Activated naive CD8-positive, alpha-beta T cell treated with anti-CD3 and anti-CD28 coated beads, Interleukin-2, amount 10 ng/mL, durations not matched to agents 7 days and 5 days (primary cell): Measurements from ENCODE around the gene MTFMT. TPM values are rescaled to one million over a fixed set of nuclear protein-coding genes. Genes with fewer than 3 reads are reported as not detected.

Experiments used
- ATAC-seq: fragments of 150-1000 bp; cut with Tn5 transposase; one replicate; pipeline ENCODE4 v1.10.0; 2021; ENCODE audit warnings: low read depth, moderate library complexity
- POLR2A ChIA-PET: fragments of 350-600 bp; sonication (Branson Sonifier 250); formaldehyde crosslinking; loops from one replicate; lab custom pipeline; 2021; ENCODE audit warnings: antibody characterized with exemption; lab: Charles Lee
- DNase-seq: peaks from one replicate; pipeline ENCODE4 v3.0.0; 2021
- H3K27ac Mint-ChIP-seq: one replicate; pipeline ENCODE4 v1.8.0; 2022; ENCODE audit warnings: mild to moderate bottlenecking, mixed read lengths
- H3K27me3 Mint-ChIP-seq: one replicate; pipeline ENCODE4 v1.8.0; 2022; ENCODE audit warnings: mild to moderate bottlenecking, moderate library complexity, mixed read lengths
- H3K36me3 Mint-ChIP-seq: one replicate; pipeline ENCODE4 v1.8.0; 2021; ENCODE audit warnings: mild to moderate bottlenecking, mixed read lengths
- H3K4me1 Mint-ChIP-seq: one replicate; pipeline ENCODE4 v1.8.0; 2021; ENCODE audit warnings: mixed read lengths
- H3K4me3 Mint-ChIP-seq: one replicate; pipeline ENCODE4 v1.8.0; 2022; ENCODE audit warnings: mild to moderate bottlenecking, moderate library complexity, mixed read lengths
- H3K9me3 Mint-ChIP-seq: one replicate; pipeline ENCODE4 v1.8.0; 2021; ENCODE audit warnings: mixed read lengths
- total RNA-seq, 2 experiments: library from RNA; stranded (reverse); gene quantifications; one replicate each; pipeline ENCODE4 v1.2.3, GENCODE V29; 2021

MTFMT gene
- total RNA-seq, 2 experiments from 2014 or later, result 19.8 to 21.3 TPM

DNA sequence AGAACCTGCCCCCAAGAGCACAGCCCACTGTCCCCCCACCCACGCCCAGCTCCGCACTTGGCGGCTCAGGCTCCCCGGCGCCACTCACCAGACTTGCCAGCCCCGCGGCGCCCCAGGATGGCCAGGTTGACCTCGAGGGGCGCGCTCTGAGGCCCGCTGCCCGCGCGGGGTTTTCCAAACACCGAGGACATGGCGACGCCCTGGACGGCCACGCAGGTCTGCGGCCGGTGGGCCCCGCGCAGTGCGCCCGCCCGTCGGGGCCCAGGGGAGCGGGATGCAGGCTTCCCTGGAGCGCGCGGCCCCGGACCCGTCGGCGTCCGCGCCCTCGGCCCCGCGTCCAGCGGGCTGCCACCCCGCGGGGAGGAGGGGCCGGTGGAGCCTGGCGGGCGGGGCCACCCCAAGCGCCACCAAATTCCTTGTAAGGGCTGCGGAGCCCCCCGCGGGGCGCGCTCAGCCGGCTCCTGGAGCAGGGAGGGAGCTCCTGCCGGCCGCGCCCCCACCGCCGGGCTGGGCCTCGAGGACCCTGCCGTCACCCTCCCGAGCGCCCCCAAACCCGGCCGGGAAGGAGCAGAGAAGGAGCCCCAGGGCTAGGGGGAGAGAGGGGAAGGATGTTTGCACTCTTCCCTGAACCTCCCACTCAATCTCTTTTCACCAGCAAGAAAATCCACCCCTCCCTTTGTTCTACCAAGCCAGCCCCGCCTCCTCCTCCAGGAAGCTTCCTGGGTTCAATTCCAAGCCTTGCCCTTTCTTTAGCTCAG, 38.4 kb upstream of the MTFMT start, which contains the start of gene RASL12:
TSS of gene RASL12 (minus strand) at position 347 of the 758 bp plus-strand sequence. CDS start at position 191, 156 bp downstream.
- Mint-ChIP-seq H3K27me3 (peaks cover 54% of the 10 kb centered on the region), H3K27ac (no peak within 1 kb of the TSS), H3K9me3 (no peaks in the 10 kb centered on the region), H3K4me1 (peaks cover 5% of the 10 kb centered on the region), H3K36me3 (no peaks in the 10 kb centered on the region), H3K4me3 (peak within 1 kb of the TSS; percentile 47)
- POLR2A ChIA-PET, result no interaction called here
- no peak for ATAC-seq
- no peak for DNase-seq

DNA sequence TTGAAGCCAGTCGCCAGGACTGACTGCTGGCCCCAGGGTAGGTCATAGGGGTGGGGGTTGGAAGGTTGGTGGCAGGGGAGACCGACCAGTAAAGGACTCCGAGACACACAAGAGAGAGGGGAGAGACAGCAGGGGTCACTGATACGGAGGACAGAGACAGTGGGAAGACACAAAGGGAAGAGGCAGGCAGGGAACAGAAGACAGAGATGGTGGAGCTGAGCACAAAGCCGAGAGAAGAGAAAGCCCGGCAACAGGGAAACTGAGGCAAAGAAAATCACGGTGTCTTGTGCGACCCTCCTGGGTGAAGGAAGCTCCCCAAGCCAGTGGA, 37.8 kb upstream of the MTFMT start:
- Mint-ChIP-seq H3K36me3 (no peaks in the 10 kb centered on the region), H3K9me3 (no peaks in the 10 kb centered on the region), H3K4me3 (peak overlapping the region; percentile 6), H3K27me3 (peaks cover 54% of the 10 kb centered on the region), H3K27ac (no peak overlapping the region), H3K4me1 (peaks cover 5% of the 10 kb centered on the region)
- DNase-seq (no peak), ATAC-seq (no peak)
- POLR2A ChIA-PET, result no interaction called here

DNA sequence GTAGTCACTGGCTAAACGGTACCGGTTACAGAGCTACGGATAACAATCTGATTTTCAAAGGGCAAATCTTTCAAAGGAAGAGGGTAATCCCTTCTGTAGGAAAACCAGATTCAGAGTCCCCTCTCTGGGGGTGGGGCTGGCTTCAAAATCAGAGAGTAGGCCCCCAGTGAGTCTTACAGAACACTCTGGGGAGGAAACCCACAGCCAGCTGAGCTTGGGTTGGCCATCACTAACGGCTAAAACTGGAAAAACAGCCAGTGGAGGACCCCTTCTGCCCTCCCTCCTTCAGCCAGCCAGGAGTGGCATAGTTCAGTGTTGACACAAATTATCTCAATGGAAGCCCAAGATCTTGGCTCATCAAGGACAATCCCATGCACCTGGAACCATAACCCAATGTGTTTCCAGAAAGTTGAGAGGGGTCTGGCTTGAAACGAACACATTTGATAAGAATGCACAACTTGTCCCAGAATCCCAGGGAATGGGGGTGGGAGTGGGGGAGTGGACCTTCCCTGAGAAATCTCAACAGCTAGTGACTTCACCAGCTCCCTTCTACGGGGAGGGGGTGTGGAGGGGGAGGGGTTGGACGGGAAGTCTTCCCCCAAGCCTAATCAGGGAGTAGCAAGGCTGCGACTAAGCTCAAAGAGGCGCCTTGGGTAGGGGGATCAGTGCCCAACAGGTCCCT, 37.3 kb upstream of the MTFMT start:
- no peaks in the 10 kb centered on the region for H3K9me3 Mint-ChIP-seq
- H3K4me3 Mint-ChIP-seq, result peak overlapping the region; percentile 6
- peaks cover 5% of the 10 kb centered on the region for H3K4me1 Mint-ChIP-seq

DNA sequence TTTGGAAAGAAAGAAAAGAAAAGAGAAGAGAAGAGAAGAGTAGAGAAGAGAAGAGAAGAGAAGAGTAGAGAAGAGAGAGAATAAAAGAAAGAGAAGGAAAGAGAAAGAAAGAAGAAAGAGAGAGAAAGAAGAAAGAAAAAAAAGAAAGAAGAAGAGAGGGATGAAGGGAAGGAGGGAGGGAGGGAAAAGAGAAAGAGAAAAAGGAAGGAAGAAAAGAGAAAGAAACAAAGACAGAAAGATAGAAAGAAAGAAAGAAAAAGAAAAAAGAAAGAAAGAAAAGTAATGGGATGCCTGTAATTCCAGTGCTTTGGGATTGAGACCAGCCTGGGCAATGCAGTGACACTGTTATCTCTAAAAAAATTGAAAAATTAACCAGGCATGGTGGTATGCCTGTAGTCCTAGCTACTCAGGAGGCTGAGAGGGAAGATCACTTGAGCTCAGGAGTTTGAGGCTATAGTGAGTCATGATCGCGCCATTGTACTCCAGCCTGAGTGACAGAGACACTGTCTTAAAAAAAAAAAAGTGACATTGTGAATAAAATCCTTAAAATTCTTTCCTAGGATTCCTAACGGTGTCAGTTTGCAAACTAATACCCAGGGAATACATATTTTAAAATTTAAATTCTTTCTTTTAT, 36.7 kb upstream of the MTFMT start:
- no peak for ATAC-seq
- H3K36me3 Mint-ChIP-seq, result no peaks in the 10 kb centered on the region
- H3K9me3 Mint-ChIP-seq, result no peaks in the 10 kb centered on the region
- H3K4me3 Mint-ChIP-seq, result no peak overlapping the region
- no peak overlapping the region for H3K27ac Mint-ChIP-seq
- POLR2A ChIA-PET, result no interaction called here
- H3K27me3 Mint-ChIP-seq, result peaks cover 57% of the 10 kb centered on the region
- DNase-seq, result no peak
- peaks cover 5% of the 10 kb centered on the region for H3K4me1 Mint-ChIP-seq

More for the DNA sequence above, 37.3 kb upstream of the MTFMT start:
- ATAC-seq (no peak), DNase-seq (no peak)
- Mint-ChIP-seq H3K36me3 (no peaks in the 10 kb centered on the region), H3K27me3 (peaks cover 57% of the 10 kb centered on the region), H3K27ac (no peak overlapping the region)
- POLR2A ChIA-PET, result no interaction called here

- POLR2A ChIA-PET, result no interaction called here
- H3K4me1 Mint-ChIP-seq, result peaks cover 2% of the 10 kb centered on the region
These were observed 33.3 kb upstream of the MTFMT start for GRCh38 chr15:65062726-65063125.

DNA sequence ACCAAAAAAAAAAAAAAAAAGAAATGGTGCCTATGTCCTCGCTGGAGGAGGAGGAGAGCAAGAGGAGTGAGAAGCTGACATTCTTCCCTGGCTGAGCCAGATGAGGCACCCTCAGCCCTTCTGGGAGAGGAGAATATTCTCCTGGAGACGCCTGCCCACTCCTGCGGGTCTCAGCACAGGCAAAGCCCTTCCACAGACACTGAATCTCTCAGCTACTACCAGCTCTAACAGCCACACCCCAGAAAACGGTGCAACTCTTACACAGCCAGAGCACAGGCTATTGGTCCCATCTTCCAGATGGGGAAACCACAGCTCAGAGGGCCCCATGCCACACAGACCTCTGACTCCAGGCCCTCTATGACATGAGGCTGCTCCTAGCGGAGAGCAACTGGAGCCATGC, 32.6 kb upstream of the MTFMT start:
- no peaks in the 10 kb centered on the region for H3K4me1 Mint-ChIP-seq
- DNase-seq (no peak), ATAC-seq (no peak)
- POLR2A ChIA-PET, result no interaction called here
- H3K27ac Mint-ChIP-seq, result no peak overlapping the region
- H3K27me3 Mint-ChIP-seq, result peaks cover 30% of the 10 kb centered on the region
- H3K4me3 Mint-ChIP-seq, result no peak overlapping the region
- no peaks in the 10 kb centered on the region for H3K9me3 Mint-ChIP-seq
- no peaks in the 10 kb centered on the region for H3K36me3 Mint-ChIP-seq

More at GRCh38 chr15:65062726-65063125, 33.3 kb upstream of the MTFMT start:
- peaks cover 31% of the 10 kb centered on the region for H3K27me3 Mint-ChIP-seq
- ATAC-seq, result no peak
- no peak overlapping the region for H3K27ac Mint-ChIP-seq
- H3K4me3 Mint-ChIP-seq, result no peak overlapping the region
- DNase-seq, result no peak
- H3K9me3 Mint-ChIP-seq, result no peaks in the 10 kb centered on the region
- no peaks in the 10 kb centered on the region for H3K36me3 Mint-ChIP-seq

- no peak overlapping the region for H3K27ac Mint-ChIP-seq
- H3K4me1 Mint-ChIP-seq, result peaks cover 3% of the 10 kb centered on the region
- H3K27me3 Mint-ChIP-seq, result peaks cover 19% of the 10 kb centered on the region
- H3K36me3 Mint-ChIP-seq, result no peaks in the 10 kb centered on the region
- ATAC-seq, result no peak
- no peaks in the 10 kb centered on the region for H3K9me3 Mint-ChIP-seq
- no peak overlapping the region for H3K4me3 Mint-ChIP-seq
- POLR2A ChIA-PET, result no interaction called here
- no peak for DNase-seq
These were observed 31.4 kb upstream of the MTFMT start for GRCh38 chr15:65060641-65061397.

- Mint-ChIP-seq H3K4me3 (no peak overlapping the region), H3K27ac (no peak overlapping the region), H3K36me3 (no peaks in the 10 kb centered on the region), H3K4me1 (peaks cover 7% of the 10 kb centered on the region), H3K27me3 (peaks cover 11% of the 10 kb centered on the region), H3K9me3 (no peaks in the 10 kb centered on the region)
- DNase-seq, result no peak
- no peak for ATAC-seq
- POLR2A ChIA-PET, result interaction anchor here (1.1 kb wide), 1 partner anchor 10 kb away, joined by 3 read pairs; no protein-coding TSS in a partner anchor
These were observed 30.6 kb upstream of the MTFMT start for GRCh38 chr15:65059931-65060596.

- no peak overlapping the region for H3K27ac Mint-ChIP-seq
- DNase-seq, result no peak
- peaks cover 7% of the 10 kb centered on the region for H3K4me1 Mint-ChIP-seq
- H3K9me3 Mint-ChIP-seq, result no peaks in the 10 kb centered on the region
- no peaks in the 10 kb centered on the region for H3K36me3 Mint-ChIP-seq
- POLR2A ChIA-PET, result interaction anchor here (1.1 kb wide), 1 partner anchor 9 kb away, joined by 3 read pairs; no protein-coding TSS in a partner anchor
- peaks cover 6% of the 10 kb centered on the region for H3K27me3 Mint-ChIP-seq
- no peak overlapping the region for H3K4me3 Mint-ChIP-seq
- ATAC-seq, result no peak
These were observed 29.9 kb upstream of the MTFMT start for GRCh38 chr15:65059369-65059750.

- DNase-seq (no peak), ATAC-seq (no peak)
- Mint-ChIP-seq H3K36me3 (no peaks in the 10 kb centered on the region), H3K9me3 (no peaks in the 10 kb centered on the region), H3K27ac (no peak overlapping the region), H3K27me3 (peaks cover 6% of the 10 kb centered on the region), H3K4me1 (peaks cover 7% of the 10 kb centered on the region), H3K4me3 (no peak overlapping the region)
- POLR2A ChIA-PET, result no interaction called here
These were observed 29.2 kb upstream of the MTFMT start for GRCh38 chr15:65058394-65059368.

DNA sequence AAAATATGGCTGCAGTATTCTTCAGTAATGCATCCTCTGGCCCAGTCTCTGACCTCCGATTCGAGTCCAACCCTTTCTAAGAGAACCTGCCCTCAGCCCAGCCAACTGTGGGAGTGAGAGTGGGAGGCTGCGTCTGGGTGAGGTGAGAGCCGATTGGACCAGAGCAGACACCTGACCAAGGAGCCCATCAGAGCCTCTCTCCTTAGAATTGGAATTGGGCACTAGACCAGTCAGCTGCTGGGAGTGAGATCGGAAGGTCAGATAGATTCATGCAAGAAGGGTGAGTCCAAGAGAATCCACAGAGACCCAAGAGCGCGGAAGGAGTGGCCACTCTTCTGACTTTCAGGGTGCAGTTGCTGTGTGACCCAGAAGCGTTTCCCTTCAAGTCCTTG, 28.1 kb upstream of the MTFMT start:
- Mint-ChIP-seq H3K4me3 (no peak overlapping the region), H3K36me3 (no peaks in the 10 kb centered on the region), H3K27ac (no peak overlapping the region), H3K9me3 (no peaks in the 10 kb centered on the region), H3K27me3 (peaks cover 8% of the 10 kb centered on the region), H3K4me1 (peaks cover 9% of the 10 kb centered on the region)
- ATAC-seq, result no peak
- DNase-seq, result no peak
- POLR2A ChIA-PET, result no interaction called here
